ENCODE measurements around the gene AKIRIN2.

Gene AKIRIN2

DNA sequence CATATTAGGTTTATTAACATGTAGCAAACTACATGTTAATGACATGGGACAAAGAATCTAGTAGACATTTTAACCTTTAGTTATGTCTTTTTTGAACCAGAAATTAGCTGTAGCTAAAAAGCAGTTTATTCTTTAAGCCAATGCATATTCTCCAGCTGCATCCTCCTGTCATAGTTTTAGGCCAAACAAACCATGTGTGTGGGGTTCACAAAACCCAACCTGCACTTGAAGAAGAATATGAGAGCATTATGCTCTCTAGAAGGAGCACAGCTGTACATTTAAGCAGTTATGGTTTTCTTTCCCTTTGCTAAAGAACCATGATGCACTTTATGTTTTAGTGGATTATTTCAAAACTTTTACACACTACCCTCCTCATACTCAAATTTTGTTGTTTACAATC lies 46.2 kb downstream of the AKIRIN2 start:
- DNase-seq, result no peak

DNA sequence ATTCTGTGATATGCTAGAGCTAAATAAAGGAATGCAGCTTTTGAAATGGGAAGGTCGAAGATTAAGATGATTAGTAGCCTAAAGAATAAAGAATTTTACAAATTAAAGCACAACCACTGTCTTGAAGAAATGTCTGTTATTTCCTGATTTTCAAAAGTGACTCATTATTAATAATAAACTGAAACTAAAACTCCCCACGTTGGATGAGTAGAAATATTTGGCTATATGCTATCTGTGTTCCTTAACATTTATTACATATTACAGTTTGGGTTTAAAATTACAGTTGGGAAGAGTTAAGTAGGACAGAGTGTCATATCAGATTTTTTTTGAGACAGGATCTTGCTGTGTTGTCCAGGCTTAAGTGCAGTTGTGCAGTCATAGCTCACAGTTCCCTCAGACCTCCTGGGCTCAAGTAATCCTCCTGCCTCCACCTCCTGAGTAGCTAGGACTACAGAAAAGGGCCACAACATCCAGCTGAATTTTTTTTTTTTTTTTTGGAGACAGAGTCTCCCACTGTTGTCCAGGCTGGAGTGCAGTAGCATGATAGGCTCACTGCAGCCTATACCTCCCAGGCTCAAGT lies 47.1 kb downstream of the AKIRIN2 start:
- DNase-seq, result no peak

DNA sequence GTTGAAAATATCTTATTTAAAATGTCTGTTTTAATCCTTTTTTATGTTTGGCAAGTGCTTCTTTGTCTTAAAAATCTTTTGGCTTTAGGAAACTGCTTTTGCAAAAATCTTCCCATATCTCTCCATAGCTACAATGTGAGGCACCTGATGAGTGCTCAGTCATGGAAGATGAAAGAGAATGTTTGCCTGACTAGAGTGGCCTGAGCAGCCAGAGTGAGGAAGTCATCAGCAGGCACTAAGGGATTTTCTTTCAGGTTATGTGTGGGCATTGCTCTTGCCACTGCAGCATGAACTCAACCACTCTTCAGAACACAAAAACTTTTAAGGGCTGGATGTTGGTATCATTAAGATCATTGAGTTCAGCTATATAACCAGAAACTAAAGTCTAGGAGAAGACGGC lies 47.9 kb downstream of the AKIRIN2 start:
- no peak for DNase-seq

DNA sequence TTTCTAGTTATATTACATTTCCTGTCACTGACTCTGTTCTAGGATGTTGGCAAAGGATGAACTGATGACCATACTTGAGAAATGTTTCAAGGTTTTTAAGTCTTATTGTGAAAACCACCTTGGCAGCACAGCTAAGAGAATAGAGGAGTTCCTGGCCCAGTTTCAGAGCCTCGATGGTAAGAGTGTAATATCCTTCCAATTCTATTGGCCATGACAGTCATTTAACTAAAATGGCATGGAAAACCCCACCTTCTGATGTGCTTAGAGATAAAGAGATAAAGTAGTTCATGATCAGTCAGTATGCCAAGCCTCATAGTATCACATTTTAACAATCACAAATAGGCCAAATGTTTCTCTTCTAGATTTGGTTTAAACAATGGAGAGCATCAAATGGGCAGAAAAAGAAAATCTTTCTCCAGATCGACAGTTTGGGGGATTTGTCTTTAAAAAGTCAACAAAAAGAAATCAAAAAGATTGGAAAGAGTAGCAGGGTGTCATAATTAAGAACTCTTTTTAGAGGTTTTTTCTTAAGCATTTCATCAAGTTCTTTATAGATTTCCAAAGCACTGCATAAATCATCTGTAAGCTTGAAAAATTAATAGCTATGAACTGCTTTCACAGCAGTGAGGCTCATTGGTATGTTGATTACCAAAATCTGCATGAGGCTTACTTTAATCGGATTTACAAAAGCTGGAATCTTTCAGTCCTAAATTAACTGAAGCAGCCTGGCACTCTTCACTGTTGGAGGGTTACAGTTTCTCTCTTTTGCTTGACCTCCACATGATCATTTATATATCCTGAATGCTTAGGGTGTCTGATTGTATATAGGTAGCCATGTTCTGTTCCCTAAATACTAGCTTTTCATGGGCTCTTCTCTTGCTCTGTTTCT lies 48.7 kb downstream of the AKIRIN2 start:
- DNase-seq, result no peak

DNA sequence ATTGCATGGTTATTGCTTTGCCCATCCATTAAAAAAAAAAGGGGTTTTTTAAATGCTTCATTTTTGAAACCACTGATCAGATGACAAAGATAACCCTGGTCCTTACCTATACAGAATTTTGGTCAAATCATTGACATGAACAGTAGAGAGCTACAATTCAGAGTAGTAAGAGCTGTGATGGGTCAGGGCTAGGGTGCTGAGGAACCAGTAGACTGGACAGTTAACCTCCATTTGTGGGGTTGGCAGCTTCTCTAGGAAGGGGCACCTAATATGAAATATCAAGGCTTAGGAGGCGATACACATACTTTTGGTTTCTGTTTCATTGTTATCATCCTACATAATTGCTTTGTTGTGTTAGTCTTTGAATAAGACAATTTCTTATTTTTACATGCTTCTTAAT lies 57.0 kb downstream of the AKIRIN2 start:
- no peak for DNase-seq

DNA sequence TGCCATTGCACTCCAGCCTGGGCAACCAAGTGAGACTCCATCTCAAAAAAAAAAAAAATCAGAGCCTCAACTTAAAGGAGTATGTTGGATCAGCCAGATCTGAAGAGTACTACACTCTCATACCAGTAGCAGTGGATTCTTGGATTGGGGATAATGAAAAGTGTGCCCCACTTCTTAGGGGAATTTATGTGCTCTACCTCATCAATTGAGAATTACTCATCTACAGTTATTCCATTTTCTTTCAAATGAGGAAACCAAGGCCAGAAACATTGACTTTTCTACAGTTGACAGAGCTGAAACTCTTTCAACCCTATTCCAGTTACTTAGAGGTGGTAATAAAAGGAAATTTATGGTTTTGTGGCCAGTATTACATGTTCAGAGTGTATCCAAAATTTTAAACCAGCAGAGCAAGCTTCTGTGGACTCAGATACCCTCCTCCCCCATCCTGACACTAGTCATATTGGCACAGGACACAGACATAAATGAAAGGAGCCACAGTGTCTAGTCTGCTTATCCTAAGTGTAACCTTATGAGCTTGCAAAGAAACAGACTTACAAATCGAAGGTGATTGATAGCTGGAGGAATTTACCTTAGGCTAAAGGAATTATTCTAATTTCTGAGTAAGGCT lies 60.9 kb downstream of the AKIRIN2 start:
- no peak for DNase-seq

DNA sequence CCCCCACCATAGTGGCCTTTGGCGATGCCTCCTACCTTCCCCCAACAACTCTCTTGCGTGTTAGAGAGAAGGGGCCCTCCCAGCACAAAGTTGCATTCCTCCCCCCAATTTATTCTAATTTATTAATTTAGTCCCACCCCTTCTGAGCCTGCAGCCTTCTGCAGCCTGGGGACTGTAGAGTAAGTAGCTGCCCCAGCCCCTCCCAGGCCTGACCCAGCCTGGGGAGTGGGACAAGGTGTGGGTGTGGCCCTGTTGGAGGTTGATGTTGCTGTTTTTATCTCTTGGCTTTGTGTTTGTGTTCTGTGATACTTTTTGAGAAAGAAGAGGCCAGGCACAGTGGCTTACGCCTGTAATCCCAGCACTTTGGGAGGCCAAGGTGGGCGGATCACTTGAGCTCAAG lies 62.7 kb downstream of the AKIRIN2 start:
- no peak for DNase-seq

DNA sequence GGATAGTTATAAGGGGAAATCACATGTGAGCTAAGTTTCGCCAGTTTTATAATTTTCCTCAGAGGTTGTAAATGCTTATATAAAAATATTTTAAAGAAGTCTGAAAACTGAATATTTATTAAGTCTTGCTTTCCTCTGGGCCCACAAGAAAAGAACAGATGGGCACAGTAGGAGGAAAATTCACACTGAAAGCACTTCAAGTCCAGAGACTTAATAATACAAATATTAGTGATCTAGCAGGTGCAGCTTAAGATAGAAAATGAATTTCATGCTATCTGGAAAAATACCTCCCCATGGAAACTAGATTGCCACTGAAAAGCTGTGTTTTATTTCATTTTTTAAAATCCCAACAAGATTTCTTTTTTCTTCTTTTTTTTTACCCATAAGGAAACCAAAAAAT lies 64.9 kb downstream of the AKIRIN2 start:
- DNase-seq, result no peak

DNA sequence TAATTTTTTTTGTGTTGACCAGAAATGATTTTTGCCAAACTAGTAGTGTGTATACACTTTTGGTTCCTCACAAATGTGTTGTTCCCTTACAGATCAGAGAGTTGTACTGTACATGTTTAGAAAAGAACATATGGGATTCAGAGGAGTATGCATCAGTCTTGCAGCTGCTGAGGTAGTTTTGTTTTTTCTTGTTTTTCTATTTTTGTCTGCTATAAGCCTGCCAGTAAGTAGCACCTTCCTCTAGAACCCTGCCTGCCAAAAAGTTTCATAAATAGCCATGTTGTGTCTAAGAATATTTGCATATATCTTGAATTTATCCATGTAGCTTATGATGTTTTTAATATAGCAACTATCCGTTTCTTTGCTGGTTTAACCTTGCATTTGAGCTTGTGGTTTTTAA lies 65.7 kb downstream of the AKIRIN2 start:
- DNase-seq, result no peak

DNA sequence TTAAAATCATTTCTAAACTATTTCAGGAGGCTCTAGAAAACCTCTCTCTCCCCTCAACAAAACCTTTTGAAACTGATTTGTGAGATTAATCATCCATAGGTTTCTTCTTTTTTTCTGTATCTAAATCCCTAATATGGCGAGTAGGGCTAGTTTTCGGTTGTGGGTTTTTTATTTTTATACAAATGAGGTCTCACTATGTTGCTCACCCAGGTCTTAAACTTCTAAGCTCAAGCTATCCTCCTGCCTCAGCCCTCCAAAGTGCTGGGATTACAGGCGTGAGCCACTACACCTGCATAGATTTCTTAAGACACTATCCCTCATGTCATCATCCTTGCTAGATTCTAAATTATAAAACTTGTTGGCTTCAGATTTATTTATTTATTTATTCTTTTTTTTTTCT lies 68.2 kb downstream of the AKIRIN2 start:
- DNase-seq, result no peak

DNA sequence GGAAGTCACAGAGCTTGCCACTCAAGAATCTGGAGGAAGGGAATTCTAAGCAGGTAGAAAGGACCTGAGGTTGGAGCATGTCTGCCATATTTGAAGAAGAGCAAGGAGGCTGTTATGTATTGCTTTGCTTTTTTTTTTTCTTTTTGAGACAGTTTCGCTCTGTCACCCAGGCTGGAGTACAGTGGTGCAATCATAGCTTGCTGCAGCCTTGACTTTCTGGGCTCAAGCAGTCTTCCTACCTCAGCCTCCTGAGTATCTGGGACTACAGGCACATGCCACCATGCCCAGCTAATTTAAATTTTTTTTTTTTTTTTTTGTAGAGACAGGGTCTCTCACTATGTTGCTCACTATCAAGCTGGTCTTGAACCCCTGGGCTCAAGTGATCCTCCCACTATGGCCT lies 71.3 kb downstream of the AKIRIN2 start:
- no peak for DNase-seq

DNA sequence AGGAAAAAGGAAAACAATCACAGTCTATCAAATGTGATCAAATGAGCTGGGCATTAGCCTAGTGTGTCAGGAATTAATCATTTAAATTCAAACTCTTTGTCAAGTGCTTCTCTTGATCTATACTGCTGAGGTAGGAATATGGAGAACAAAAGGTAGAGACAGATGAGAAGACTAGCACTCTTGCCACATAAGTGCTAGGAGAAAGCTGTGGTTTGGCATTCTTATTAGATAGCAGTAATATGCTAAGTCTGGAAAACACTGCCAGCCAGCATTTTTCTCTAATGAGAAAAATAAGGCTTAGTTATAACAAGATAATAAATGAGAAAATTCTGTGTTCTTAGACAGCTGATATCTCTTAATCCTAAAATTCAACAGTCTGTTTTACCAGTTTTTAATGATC lies 73.2 kb downstream of the AKIRIN2 start:
- no peak for DNase-seq

DNA sequence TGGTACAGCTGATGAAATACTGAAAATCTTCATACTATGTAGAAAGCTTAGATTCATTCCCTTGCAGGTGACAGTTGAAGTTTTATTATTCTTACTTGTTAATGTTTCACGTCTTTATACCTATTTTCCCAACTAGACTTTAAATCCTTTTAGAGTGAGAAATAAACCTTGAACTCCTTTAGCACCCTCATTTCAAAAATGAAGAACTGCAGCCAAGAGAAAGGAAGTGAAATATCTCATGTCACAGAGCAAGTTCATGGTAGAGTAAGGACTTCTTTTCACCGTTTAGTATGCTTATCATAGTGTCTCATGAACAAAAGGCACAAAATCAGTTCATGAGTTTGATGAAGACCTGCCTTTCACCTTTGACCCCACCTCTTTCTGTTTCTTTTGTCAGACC lies 73.6 kb downstream of the AKIRIN2 start:
- no peak for DNase-seq

Data from hypothalamus (tissue), 51 donors.